ENCODE data around the gene QSOX1.

QSOX1 gene

GRCh38 chr1:180169640-180170195 is 15.0 kb downstream of the QSOX1 start:
- DNase-seq (ENCODE audit: low read depth in 2 of 2) = no peak

GRCh38 chr1:180170546-180171151 is 16.0 kb downstream of the QSOX1 start:
- DNase-seq (ENCODE audit: low read depth in 2 of 2) = no peak

GRCh38 chr1:180171691-180172090 is 17.0 kb downstream of the QSOX1 start:
- DNase-seq (ENCODE audit: low read depth in 2 of 2) = no peak

- DNase-seq (ENCODE audit: low read depth in 2 of 2) = no peak
Observed at GRCh38 chr1:180173451-180173850, 18.8 kb downstream of the QSOX1 start.

- DNase-seq (ENCODE audit: low read depth in 2 of 2) = no peak
Observed at GRCh38 chr1:180173952-180174351, 19.3 kb downstream of the QSOX1 start.

- DNase-seq (ENCODE audit: low read depth in 2 of 2) = no peak
Observed at GRCh38 chr1:180175291-180175690, 20.6 kb downstream of the QSOX1 start.

GRCh38 chr1:180175806-180176205 is 21.1 kb downstream of the QSOX1 start:
- DNase-seq (ENCODE audit: low read depth in 2 of 2) = no peak

- no peak for DNase-seq (ENCODE audit: low read depth in 2 of 2)
Observed at GRCh38 chr1:180176965-180177364, 22.3 kb downstream of the QSOX1 start.

- DNase-seq (ENCODE audit: low read depth in 2 of 2) = no peak
Observed at GRCh38 chr1:180177931-180178330, 23.3 kb downstream of the QSOX1 start.

- peak; percentile 37 to 39 for DNase-seq (ENCODE audit: low read depth in 2 of 2)
Observed at GRCh38 chr1:180178511-180179161, 24.0 kb downstream of the QSOX1 start.

GRCh38 chr1:180179162-180179957 is 24.7 kb downstream of the QSOX1 start:
- DNase-seq (ENCODE audit: low read depth in 2 of 2) = no peak

- DNase-seq (ENCODE audit: low read depth in 2 of 2) = no peak
Observed at GRCh38 chr1:180181048-180181447, 26.4 kb downstream of the QSOX1 start.

GRCh38 chr1:180181996-180182642 is 27.4 kb downstream of the QSOX1 start:
- no peak for DNase-seq (ENCODE audit: low read depth in 2 of 2)

- DNase-seq (ENCODE audit: low read depth in 2 of 2) = no peak
Observed at GRCh38 chr1:180182643-180183311, 28.1 kb downstream of the QSOX1 start.

GRCh38 chr1:180183426-180183825 is 28.8 kb downstream of the QSOX1 start:
- no peak for DNase-seq (ENCODE audit: low read depth in 2 of 2)

- DNase-seq (ENCODE audit: low read depth in 2 of 2) = no peak
Observed at GRCh38 chr1:180184041-180184440, 29.4 kb downstream of the QSOX1 start.

GRCh38 chr1:180185281-180185680 is 30.6 kb downstream of the QSOX1 start:
- DNase-seq (ENCODE audit: low read depth in 2 of 2) = no peak

GRCh38 chr1:180185971-180186645 is 31.4 kb downstream of the QSOX1 start:
- DNase-seq (ENCODE audit: low read depth in 2 of 2) = no peak

GRCh38 chr1:180186831-180187230 is 32.2 kb downstream of the QSOX1 start:
- no peak for DNase-seq (ENCODE audit: low read depth in 2 of 2)

- no peak for DNase-seq (ENCODE audit: low read depth in 2 of 2)
Observed at GRCh38 chr1:180187626-180188025, 33.0 kb downstream of the QSOX1 start.

- DNase-seq (ENCODE audit: low read depth in 2 of 2) = no peak
Observed at GRCh38 chr1:180188091-180188506, 33.4 kb downstream of the QSOX1 start.

All from stimulated activated CD8-positive, alpha-beta memory T cell treated with anti-CD3 and anti-CD28 coated beads, Interleukin-2, amount 100 ng/mL, for 1 hour (primary cell).